Neural cell (in vitro differentiated cells): ENCODE measurements around the gene PPFIBP1. TPM values are rescaled to one million over a fixed set of nuclear protein-coding genes. Genes with fewer than 3 reads are reported as not detected.
"Not testable (repeated sequence)": the region's sequence is repeated elsewhere in the genome, so short reads cannot be mapped to it uniquely, and the experiment has no call there.

Experiments
- H2AFZ ChIP-seq: fragments of 200-600, 300-800 bp; sonication (generic), shearing (Covaris generic); 2 replicates; pipeline ENCODE4 v1.6.0; 2014; ENCODE audit warnings: low read depth, mild to moderate bottlenecking, antibody characterized with exemption, low read length, moderate library complexity
- H3F3A ChIP-seq: fragments of 200-600 bp; shearing (Covaris generic); 2 replicates; pipeline ENCODE4 v1.6.1; 2016; ENCODE audit warnings: mild to moderate bottlenecking, moderate library complexity, mixed read lengths, antibody characterized with exemption, low read length; ENCODE audit not compliant: insufficient read depth, poor library complexity, severe bottlenecking
- H3K27ac ChIP-seq: fragments of 200-600, 300-800 bp; sonication (generic), shearing (Covaris generic); 2 replicates; pipeline ENCODE4 v1.5.1; 2014; ENCODE audit warnings: mild to moderate bottlenecking, low read length, moderate library complexity
- H3K27me3 ChIP-seq: fragments of 300-800, 200-600 bp; sonication (generic), shearing (Covaris generic); 2 replicates; pipeline ENCODE4 v1.6.0; 2014; ENCODE audit warnings: mild to moderate bottlenecking, low read depth, low read length, moderate library complexity; ENCODE audit not compliant: insufficient read depth
- H3K36me3 ChIP-seq: fragments of 300-800, 200-600 bp; sonication (generic), shearing (Covaris generic); 2 replicates; pipeline ENCODE4 v1.5.1; 2014; ENCODE audit warnings: mild to moderate bottlenecking, antibody characterized with exemption, low read length, moderate library complexity; ENCODE audit not compliant: insufficient read depth
- H3K4me2 ChIP-seq: fragments of 300-800, 200-600 bp; sonication (generic), shearing (Covaris generic); 2 replicates; pipeline ENCODE4 v1.6.0; 2014; ENCODE audit warnings: mild to moderate bottlenecking, low read length
- H3K4me3 ChIP-seq: fragments of 300-800, 200-600 bp; sonication (generic), shearing (Covaris generic); 2 replicates; pipeline ENCODE4 v1.5.1; 2014; ENCODE audit warnings: mild to moderate bottlenecking, low read length, moderate library complexity
- H3K79me2 ChIP-seq: fragments of 200-600 bp; shearing (Covaris generic); replicated peaks from 2 replicates; pipeline ENCODE4 v1.6.0; 2014; ENCODE audit warnings: mild to moderate bottlenecking, low read length, moderate library complexity; ENCODE audit not compliant: insufficient read depth
- H3K9ac ChIP-seq: fragments of 300-800, 200-600 bp; sonication (generic), shearing (Covaris generic); 2 replicates; pipeline ENCODE4 v1.6.1; 2016; ENCODE audit warnings: mild to moderate bottlenecking, low read length, mixed read lengths
- H3K9me2 ChIP-seq: fragments of 200-600 bp; shearing (Covaris generic); 2 replicates; pipeline ENCODE4 v1.6.1; 2016; ENCODE audit warnings: mild to moderate bottlenecking, low read length, mixed read lengths; ENCODE audit not compliant: insufficient read depth
- H3K9me3 ChIP-seq: fragments of 200-600, 300-800 bp; sonication (generic), shearing (Covaris generic); 2 replicates; pipeline ENCODE4 v1.6.1; 2016; ENCODE audit warnings: mild to moderate bottlenecking, mixed run types, low read length, moderate library complexity, mixed read lengths
- H4K20me1 ChIP-seq: fragments of 200-600 bp; shearing (Covaris generic); 2 replicates; pipeline ENCODE4 v1.6.1; 2016; ENCODE audit warnings: mild to moderate bottlenecking, mixed run types; ENCODE audit not compliant: insufficient read depth
- CTCF ChIP-seq: fragments of 450-650 bp; IDR thresholded peaks from 2 replicates; pipeline ENCODE4 v1.5.1; 2014; ENCODE audit warnings: antibody characterized with exemption, mild to moderate bottlenecking, moderate library complexity; ENCODE audit not compliant: poor library complexity, severe bottlenecking
- EP300 ChIP-seq: fragments of 450-650 bp; conservative IDR thresholded peaks from 2 replicates; pipeline ENCODE4 v1.6.1; 2014; ENCODE audit warnings: antibody characterized with exemption, mild to moderate bottlenecking, moderate library complexity; ENCODE audit not compliant: poor library complexity, severe bottlenecking
- EZH2 ChIP-seq: fragments of 200-600, 300-800 bp; shearing (Covaris generic), sonication (generic); IDR thresholded peaks from 2 replicates; pipeline ENCODE4 v1.6.1; 2014; ENCODE audit warnings: antibody characterized with exemption, low read length, borderline replicate concordance, mild to moderate bottlenecking; ENCODE audit not compliant: insufficient read depth, poor library complexity, severe bottlenecking
- MXI1 ChIP-seq: fragments of 450-650 bp; conservative IDR thresholded peaks from 2 replicates; pipeline ENCODE4 v1.6.1; 2014; ENCODE audit warnings: antibody characterized with exemption, mild to moderate bottlenecking; ENCODE audit not compliant: poor library complexity, severe bottlenecking
- POLR2AphosphoS5 ChIP-seq: IDR thresholded peaks from 2 replicates; pipeline ENCODE4 v1.6.1; 2012
- TAF1 ChIP-seq: IDR thresholded peaks from 2 replicates; pipeline ENCODE4 v1.6.1; 2012; ENCODE audit warnings: low read depth
- polyA plus RNA-seq: library from polyadenylated mRNA; depleted of rRNA; stranded (reverse); fragments of >200 nt; gene quantifications from 2 replicates; pipeline ENCODE4 v1.2.3, GENCODE V29; 2014

The PPFIBP1 gene
- polyA plus RNA-seq, 1 donor from 2014 or later, result 30.2 TPM

GRCh38 chr12:27639265-27639664 is 115.3 kb downstream of the PPFIBP1 start:
- Histone ChIP-seq H3K36me3 (no peaks in the 10 kb centered on the region), H3K4me3 (no peak overlapping the region), H4K20me1 (no peaks in the 10 kb centered on the region), H3K79me2 (no peaks in the 10 kb centered on the region), H3K4me2 (no peak overlapping the region), H3K27me3 (no peaks in the 10 kb centered on the region), H2AFZ (no peak overlapping the region), H3K9me3 (no peaks in the 10 kb centered on the region), H3K9me2 (no peaks in the 10 kb centered on the region), H3F3A (no peaks in the 10 kb centered on the region), H3K27ac (no peak overlapping the region), H3K9ac (no peak overlapping the region)
- no peak for TF ChIP-seq CTCF

- H3F3A ChIP-seq, H3K27ac ChIP-seq, H3K9ac ChIP-seq, H3K4me2 ChIP-seq, H3K27me3 ChIP-seq, H2AFZ ChIP-seq, H3K4me3 ChIP-seq, H3K79me2 ChIP-seq, H3K9me3 ChIP-seq, H3K36me3 ChIP-seq, H3K9me2 ChIP-seq, H4K20me1 ChIP-seq: not testable (repeated sequence)
Measured at GRCh38 chr12:27640566-27641200, 116.7 kb downstream of the PPFIBP1 start.

GRCh38 chr12:27642361-27642760 is 118.4 kb downstream of the PPFIBP1 start:
- not testable (repeated sequence) for H3F3A ChIP-seq, H3K4me2 ChIP-seq, H3K9me3 ChIP-seq, H3K27me3 ChIP-seq, H3K79me2 ChIP-seq, H3K9me2 ChIP-seq, H4K20me1 ChIP-seq, H3K36me3 ChIP-seq, H3K4me3 ChIP-seq, H3K9ac ChIP-seq, H3K27ac ChIP-seq, H2AFZ ChIP-seq

- not testable (repeated sequence) for H3K4me3 ChIP-seq, H3K9ac ChIP-seq, H3K27ac ChIP-seq, H3K9me3 ChIP-seq, H3K9me2 ChIP-seq, H3K36me3 ChIP-seq, H3K79me2 ChIP-seq, H4K20me1 ChIP-seq, H3K4me2 ChIP-seq, H2AFZ ChIP-seq, H3K27me3 ChIP-seq, H3F3A ChIP-seq
Measured at GRCh38 chr12:27642892-27643291, 118.9 kb downstream of the PPFIBP1 start.

- Histone ChIP-seq H2AFZ (no peak overlapping the region), H3K9me3 (no peaks in the 10 kb centered on the region), H3K9me2 (no peaks in the 10 kb centered on the region), H3K27ac (no peak overlapping the region), H3K9ac (no peak overlapping the region), H3K4me2 (no peak overlapping the region), H3K36me3 (no peaks in the 10 kb centered on the region), H3K27me3 (no peaks in the 10 kb centered on the region), H4K20me1 (no peaks in the 10 kb centered on the region), H3K79me2 (no peaks in the 10 kb centered on the region), H3K4me3 (no peak overlapping the region), H3F3A (no peaks in the 10 kb centered on the region)
- TF ChIP-seq POLR2AphosphoS5 (no peak), CTCF (no peak), EZH2 (no peak), EP300 (no peak), MXI1 (no peak), TAF1 (no peak)
Measured at GRCh38 chr12:27644158-27644845, 120.3 kb downstream of the PPFIBP1 start.
